ENCODE results near the gene DOLK. TPM values are rescaled to one million over a fixed set of nuclear protein-coding genes. Genes with fewer than 3 reads are reported as not detected.

Gene DOLK
- total and polyA plus RNA-seq, 10 of the 15 experiments (the other 5 are each of a cell fraction or from before 2014, with no cell fraction given) = 1.9 to 18.2 (median 9.1) TPM

DNA sequence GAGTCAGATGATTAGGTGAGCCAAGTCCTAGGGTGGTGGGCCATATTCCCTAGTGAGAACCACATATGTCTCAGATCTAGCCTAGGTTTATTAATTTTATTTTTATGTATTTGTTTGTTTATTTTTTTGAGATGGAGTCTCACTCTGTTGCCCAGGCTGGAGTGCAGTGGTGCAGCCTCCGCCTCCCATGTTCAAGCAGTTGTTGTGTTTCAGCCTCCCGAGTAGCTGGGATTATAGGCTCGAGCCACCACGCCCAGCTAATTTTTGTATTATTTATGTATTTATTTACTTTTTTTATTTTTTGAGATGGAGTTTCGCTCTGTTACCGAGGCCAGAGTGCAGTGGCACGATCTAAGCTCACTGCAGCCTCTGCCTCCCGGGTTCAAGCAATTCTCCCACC, 36.1 kb upstream of the DOLK start (continued):
- no peak for TF ChIP-seq EZH2 (IDR thresholded peaks at IDR 0.05; ENCODE audit: borderline replicate concordance, control insufficient read depth, low read depth, low read length)
- TF ChIP-seq, protein P1, sequence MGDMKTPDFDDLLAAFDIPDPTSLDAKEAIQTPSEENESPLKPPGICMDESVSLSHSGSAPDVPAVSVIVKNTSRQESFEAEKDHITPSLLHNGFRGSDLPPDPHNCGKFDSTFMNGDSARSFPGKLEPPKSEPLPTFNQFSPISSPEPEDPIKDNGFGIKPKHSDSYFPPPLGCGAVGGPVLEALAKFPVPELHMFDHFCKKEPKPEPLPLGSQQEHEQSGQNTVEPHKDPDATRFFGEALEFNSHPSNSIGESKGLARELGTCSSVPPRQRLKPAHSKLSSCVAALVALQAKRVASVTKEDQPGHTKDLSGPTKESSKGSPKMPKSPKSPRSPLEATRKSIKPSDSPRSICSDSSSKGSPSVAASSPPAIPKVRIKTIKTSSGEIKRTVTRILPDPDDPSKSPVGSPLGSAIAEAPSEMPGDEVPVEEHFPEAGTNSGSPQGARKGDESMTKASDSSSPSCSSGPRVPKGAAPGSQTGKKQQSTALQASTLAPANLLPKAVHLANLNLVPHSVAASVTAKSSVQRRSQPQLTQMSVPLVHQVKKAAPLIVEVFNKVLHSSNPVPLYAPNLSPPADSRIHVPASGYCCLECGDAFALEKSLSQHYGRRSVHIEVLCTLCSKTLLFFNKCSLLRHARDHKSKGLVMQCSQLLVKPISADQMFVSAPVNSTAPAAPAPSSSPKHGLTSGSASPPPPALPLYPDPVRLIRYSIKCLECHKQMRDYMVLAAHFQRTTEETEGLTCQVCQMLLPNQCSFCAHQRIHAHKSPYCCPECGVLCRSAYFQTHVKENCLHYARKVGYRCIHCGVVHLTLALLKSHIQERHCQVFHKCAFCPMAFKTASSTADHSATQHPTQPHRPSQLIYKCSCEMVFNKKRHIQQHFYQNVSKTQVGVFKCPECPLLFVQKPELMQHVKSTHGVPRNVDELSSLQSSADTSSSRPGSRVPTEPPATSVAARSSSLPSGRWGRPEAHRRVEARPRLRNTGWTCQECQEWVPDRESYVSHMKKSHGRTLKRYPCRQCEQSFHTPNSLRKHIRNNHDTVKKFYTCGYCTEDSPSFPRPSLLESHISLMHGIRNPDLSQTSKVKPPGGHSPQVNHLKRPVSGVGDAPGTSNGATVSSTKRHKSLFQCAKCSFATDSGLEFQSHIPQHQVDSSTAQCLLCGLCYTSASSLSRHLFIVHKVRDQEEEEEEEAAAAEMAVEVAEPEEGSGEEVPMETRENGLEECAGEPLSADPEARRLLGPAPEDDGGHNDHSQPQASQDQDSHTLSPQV (IDR thresholded peaks at IDR 0.05) = no peak
- TF ChIP-seq, protein P2, sequence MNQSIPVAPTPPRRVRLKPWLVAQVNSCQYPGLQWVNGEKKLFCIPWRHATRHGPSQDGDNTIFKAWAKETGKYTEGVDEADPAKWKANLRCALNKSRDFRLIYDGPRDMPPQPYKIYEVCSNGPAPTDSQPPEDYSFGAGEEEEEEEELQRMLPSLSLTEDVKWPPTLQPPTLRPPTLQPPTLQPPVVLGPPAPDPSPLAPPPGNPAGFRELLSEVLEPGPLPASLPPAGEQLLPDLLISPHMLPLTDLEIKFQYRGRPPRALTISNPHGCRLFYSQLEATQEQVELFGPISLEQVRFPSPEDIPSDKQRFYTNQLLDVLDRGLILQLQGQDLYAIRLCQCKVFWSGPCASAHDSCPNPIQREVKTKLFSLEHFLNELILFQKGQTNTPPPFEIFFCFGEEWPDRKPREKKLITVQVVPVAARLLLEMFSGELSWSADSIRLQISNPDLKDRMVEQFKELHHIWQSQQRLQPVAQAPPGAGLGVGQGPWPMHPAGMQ (IDR thresholded peaks at IDR 0.05; ENCODE audit: borderline replicate concordance) = no peak
- no peak for TF ChIP-seq ASH2L (IDR thresholded peaks at IDR 0.05; ENCODE audit: borderline replicate concordance, low read depth)
- no peak for TF ChIP-seq NR2C2 (IDR thresholded peaks at IDR 0.05; ENCODE audit: borderline replicate concordance, control insufficient read depth, insufficient read length, low read depth)
- no peak for TF ChIP-seq CBFB (IDR thresholded peaks at IDR 0.05; ENCODE audit: low read depth)
- TF ChIP-seq CREM (IDR thresholded peaks at IDR 0.05; ENCODE audit: low read depth) = no peak
- TF ChIP-seq NRF1 (conservative IDR thresholded peaks at IDR 0.05; ENCODE audit: low read depth, low read length) = no peak
- TF ChIP-seq BCL11A (IDR thresholded peaks at IDR 0.05; ENCODE audit: low read depth, low read length) = no peak
- no peak for TF ChIP-seq SREBF1 (IDR thresholded peaks at IDR 0.05; ENCODE audit: low read length)
- TF ChIP-seq PAX5 (IDR thresholded peaks at IDR 0.05; ENCODE audit: borderline replicate concordance, low read depth, low read length) = no peak
